Uterus (tissue), 2 donors: ENCODE measurements around the gene VAPA.

Experiments
- POLR2A ChIP-seq, 2 donors: fragments of 450-650 bp; IDR thresholded peaks; one replicate each; pipeline ENCODE4 v1.6.1; 2016; ENCODE audit warnings: antibody characterized with exemption in 2 of 2, mild to moderate bottlenecking in 1 of 2, moderate library complexity in 1 of 2
- TF ChIP-seq, protein P1 (sequence below), 4 experiments: fragments of 200-600 bp in 2 of 4; fragments of 450-650 bp in 2 of 4; sonication (generic) in 2 of 4; IDR thresholded peaks; one replicate each; pipeline ENCODE4 v1.5.1; 2016 to 2019; ENCODE audit warnings: antibody characterized with exemption in 4 of 4, mild to moderate bottlenecking in 2 of 4, moderate library complexity in 1 of 4

DNA sequence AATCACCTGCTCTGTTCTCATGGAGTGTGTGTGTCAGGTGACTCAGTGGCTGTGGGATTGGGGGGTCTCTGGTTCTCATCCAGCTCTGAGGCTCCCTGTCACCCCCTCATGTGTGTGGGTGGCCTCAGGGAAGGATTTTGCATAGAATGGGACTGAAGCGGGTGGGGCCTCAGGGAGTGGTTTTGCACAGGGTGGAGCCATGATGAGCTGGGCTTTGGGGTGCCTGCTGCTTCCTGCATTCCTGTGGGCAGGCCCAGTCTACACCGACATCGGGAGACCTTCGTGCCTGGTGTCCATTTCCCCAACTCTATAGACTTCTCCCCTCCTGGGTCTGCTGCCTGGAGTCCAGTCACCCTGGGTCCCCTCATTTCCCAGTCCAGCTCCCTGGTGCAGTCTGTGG is 59.7 kb downstream of the VAPA start:
- TF ChIP-seq, protein P1, sequence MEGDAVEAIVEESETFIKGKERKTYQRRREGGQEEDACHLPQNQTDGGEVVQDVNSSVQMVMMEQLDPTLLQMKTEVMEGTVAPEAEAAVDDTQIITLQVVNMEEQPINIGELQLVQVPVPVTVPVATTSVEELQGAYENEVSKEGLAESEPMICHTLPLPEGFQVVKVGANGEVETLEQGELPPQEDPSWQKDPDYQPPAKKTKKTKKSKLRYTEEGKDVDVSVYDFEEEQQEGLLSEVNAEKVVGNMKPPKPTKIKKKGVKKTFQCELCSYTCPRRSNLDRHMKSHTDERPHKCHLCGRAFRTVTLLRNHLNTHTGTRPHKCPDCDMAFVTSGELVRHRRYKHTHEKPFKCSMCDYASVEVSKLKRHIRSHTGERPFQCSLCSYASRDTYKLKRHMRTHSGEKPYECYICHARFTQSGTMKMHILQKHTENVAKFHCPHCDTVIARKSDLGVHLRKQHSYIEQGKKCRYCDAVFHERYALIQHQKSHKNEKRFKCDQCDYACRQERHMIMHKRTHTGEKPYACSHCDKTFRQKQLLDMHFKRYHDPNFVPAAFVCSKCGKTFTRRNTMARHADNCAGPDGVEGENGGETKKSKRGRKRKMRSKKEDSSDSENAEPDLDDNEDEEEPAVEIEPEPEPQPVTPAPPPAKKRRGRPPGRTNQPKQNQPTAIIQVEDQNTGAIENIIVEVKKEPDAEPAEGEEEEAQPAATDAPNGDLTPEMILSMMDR (IDR thresholded peaks at IDR 0.05) = no peak
- no peak for TF ChIP-seq POLR2A (IDR thresholded peaks at IDR 0.05)
